ENCODE measurements around the gene TTC4. TPM values are rescaled to one million over a fixed set of nuclear protein-coding genes. Genes with fewer than 3 reads are reported as not detected.

The TTC4 gene
- total RNA-seq, 1 donor from 2014 or later = 18.8 TPM

GRCh38 chr1:54787604-54788003, 71.9 kb downstream of the TTC4 start:
- Histone ChIP-seq H3K9ac (ENCODE audit: low read depth in 1 of 3, low read length in 3 of 3) (no peak overlapping the region), H3K4me3 (ENCODE audit: low read length in 3 of 3) (no peak overlapping the region), H3K36me3 (ENCODE audit: control insufficient read depth in 3 of 3, insufficient read depth in 3 of 3, low read length in 3 of 3) (no peaks in the 10 kb centered on the region), H3K4me1 (ENCODE audit: control insufficient read depth in 3 of 3, insufficient read depth in 3 of 3, low read length in 3 of 3) (no peaks in the 10 kb centered on the region), H3K27ac (ENCODE audit: low read depth, low read length) (no peak overlapping the region), H3K27me3 (ENCODE audit: control insufficient read depth in 3 of 3, insufficient read depth in 3 of 3, low read length in 3 of 3) (peaks cover 15 to 29% (median 21%) of the 10 kb centered on the region in 3 donors), H3K9me3 (ENCODE audit: control insufficient read depth in 3 of 3, low read length in 3 of 3) (peaks cover 5 to 8% (median 6%) of the 10 kb centered on the region in 3 donors)

- Histone ChIP-seq H3K27me3 (ENCODE audit: control insufficient read depth in 3 of 3, insufficient read depth in 3 of 3, low read length in 3 of 3) (peaks cover 15 to 28% (median 19%) of the 10 kb centered on the region in 3 donors), H3K4me3 (ENCODE audit: low read length in 3 of 3) (no peak overlapping the region), H3K36me3 (ENCODE audit: control insufficient read depth in 3 of 3, insufficient read depth in 3 of 3, low read length in 3 of 3) (no peaks in the 10 kb centered on the region), H3K4me1 (ENCODE audit: control insufficient read depth in 3 of 3, insufficient read depth in 3 of 3, low read length in 3 of 3) (no peaks in the 10 kb centered on the region), H3K9ac (ENCODE audit: low read depth in 1 of 3, low read length in 3 of 3) (no peak overlapping the region), H3K27ac (ENCODE audit: low read depth, low read length) (no peak overlapping the region), H3K9me3 (ENCODE audit: control insufficient read depth in 3 of 3, low read length in 3 of 3) (peaks cover 5 to 8% (median 6%) of the 10 kb centered on the region in 3 donors)
Observed at GRCh38 chr1:54788459-54788858, 72.8 kb downstream of the TTC4 start.

GRCh38 chr1:54791880-54792522, 76.3 kb downstream of the TTC4 start:
- Histone ChIP-seq H3K27ac (ENCODE audit: low read depth, low read length) (no peak overlapping the region), H3K27me3 (ENCODE audit: control insufficient read depth in 3 of 3, insufficient read depth in 3 of 3, low read length in 3 of 3) (peaks cover 15 to 25% (median 17%) of the 10 kb centered on the region in 3 donors)

More at GRCh38 chr1:54791880-54792522, 76.3 kb downstream of the TTC4 start:
- H3K4me3 ChIP-seq (ENCODE audit: low read length in 3 of 3) = no peak overlapping the region
- H3K9ac ChIP-seq (ENCODE audit: low read depth in 1 of 3, low read length in 3 of 3) = no peak overlapping the region
- peaks cover 5 to 8% (median 6%) of the 10 kb centered on the region in 3 donors for H3K9me3 ChIP-seq (ENCODE audit: control insufficient read depth in 3 of 3, low read length in 3 of 3)
- no peaks in the 10 kb centered on the region for H3K4me1 ChIP-seq (ENCODE audit: control insufficient read depth in 3 of 3, insufficient read depth in 3 of 3, low read length in 3 of 3)
- no peaks in the 10 kb centered on the region for H3K36me3 ChIP-seq (ENCODE audit: control insufficient read depth in 3 of 3, insufficient read depth in 3 of 3, low read length in 3 of 3)

Other genes starting within 250 kb of the TTC4 start
- 4.7 TPM for gene ACOT11, start 167.6 kb upstream of the TTC4 start, total RNA-seq
- not detected for gene FAM151A, start 92.3 kb upstream of the TTC4 start, total RNA-seq
- gene MROH7, start 74.1 kb upstream of the TTC4 start, total RNA-seq = 1.6 TPM
- 5.2 TPM for gene PARS2, start 48.7 kb downstream of the TTC4 start, total RNA-seq
- gene TTC22, start 85.5 kb downstream of the TTC4 start, total RNA-seq = not detected
- gene DHCR24, start 171.3 kb downstream of the TTC4 start, total RNA-seq = 9.9 TPM

All from skeletal muscle tissue (tissue), 4 donors.